ENCODE results near the gene VAV2.

- TF ChIP-seq CTCF (IDR thresholded peaks at IDR 0.05) (no peak), POLR2A (IDR thresholded peaks at IDR 0.05) (no peak)
Observed at GRCh38 chr9:133933426-133934026, 58.6 kb downstream of the VAV2 start.

Data from adrenal gland (tissue), 5 donors.